Panc1 (cell line): ENCODE results near the gene OPTC. TPM values are rescaled to one million over a fixed set of nuclear protein-coding genes. Genes with fewer than 3 reads are reported as not detected.

ENCODE experiments used
- ATAC-seq: fragments of 200-7000 bp; cut with Tn5 transposase; 2 replicates; pipeline ENCODE4 v1.9.1; 2020; ENCODE audit warnings: mild to moderate bottlenecking, moderate library complexity
- BruUV-seq: library from RNA; stranded (reverse); fragments of 400-500 nt; replicated peaks from 2 replicates; lab custom pipeline; 2021; lab: Mats Ljungman, UMichigan
- CTCF ChIA-PET: fragments of 300-600 bp; sonication (Branson Sonifier 250); formaldehyde crosslinking; loops from one replicate; lab custom pipeline; 2022; ENCODE audit warnings: antibody characterized with exemption; lab: Charles Lee
- POLR2A ChIA-PET: fragments of 300-600 bp; sonication (Branson Sonifier 250); formaldehyde crosslinking; loops from one replicate; lab custom pipeline; 2022; ENCODE audit warnings: antibody characterized with exemption; lab: Charles Lee
- DNase-seq: peaks from one replicate; pipeline ENCODE4 v3.0.0-alpha.2; 2010; ENCODE audit warnings: low read depth, low spot score
- H3K27ac ChIP-seq: 2 replicates; pipeline ENCODE4 v1.5.1; 2011; ENCODE audit warnings: mild to moderate bottlenecking, low read length, inconsistent platforms
- H3K27me3 ChIP-seq: fragments of 200-500 bp; sonication (Bioruptor generic); 2 replicates; pipeline ENCODE4 v1.6.0; 2014; ENCODE audit warnings: low read length, inconsistent platforms; ENCODE audit not compliant: control insufficient read depth, insufficient read depth
- H3K36me3 ChIP-seq: fragments of 200-500 bp; sonication (Bioruptor generic); 2 replicates; pipeline ENCODE4 v1.5.1; 2014; ENCODE audit warnings: inconsistent platforms, mild to moderate bottlenecking, low read length, moderate library complexity; ENCODE audit not compliant: control insufficient read depth, insufficient read depth
- H3K4me1 ChIP-seq: 2 replicates; pipeline ENCODE4 v1.5.1; 2011; ENCODE audit warnings: inconsistent platforms, mild to moderate bottlenecking, low read length, moderate library complexity; ENCODE audit not compliant: control insufficient read depth, insufficient read depth
- H3K4me3 ChIP-seq, 2 experiments: 2 replicates each; pipeline ENCODE4 v1.5.1; 2011 to 2012; ENCODE audit warnings: low read depth in 2 of 2, low read length in 2 of 2, mild to moderate bottlenecking in 2 of 2, inconsistent platforms in 1 of 2, moderate library complexity in 1 of 2
- H3K9me3 ChIP-seq: fragments of 200-500 bp; sonication (Bioruptor generic); 2 replicates; pipeline ENCODE4 v1.5.1; 2014; ENCODE audit warnings: low read depth, mild to moderate bottlenecking, inconsistent platforms, low read length, moderate library complexity; ENCODE audit not compliant: control insufficient read depth, insufficient read depth
- POLR2AphosphoS5 ChIP-seq: IDR thresholded peaks from 2 replicates; pipeline ENCODE4 v1.6.1; 2012; ENCODE audit warnings: mild to moderate bottlenecking, low read depth, low read length, moderate library complexity
- SIN3A ChIP-seq: IDR thresholded peaks from 2 replicates; pipeline ENCODE4 v1.6.1; 2012; ENCODE audit warnings: low read depth, mild to moderate bottlenecking, low read length, moderate library complexity, borderline replicate concordance; ENCODE audit not compliant: insufficient read depth
- TCF7L2 ChIP-seq: IDR thresholded peaks from 2 replicates; pipeline ENCODE4 v1.6.1; 2011; ENCODE audit warnings: mild to moderate bottlenecking, low read depth, low read length, inconsistent platforms
- in situ Hi-C: cut with HindIII; loops from 2 replicates; pipeline ENCODE4 v1.10.0; 2016; ENCODE audit warnings: low sequenced_read_pairs, low pct_unique_long_range_greater_than_20kb
- intact Hi-C: fragments of 100-400 bp; cut with micrococcal nuclease; formaldehyde crosslinking; loops from one replicate; pipeline ENCODE4 v1.10.0; 2022; ENCODE audit not compliant: unreplicated experiment
- total RNA-seq: library from RNA; stranded (reverse); gene quantifications from one replicate; pipeline ENCODE4 v1.2.1, GENCODE V29; 2021; ENCODE audit not compliant: unreplicated experiment
- TF ChIP-seq, protein P1 (sequence below): fragments of 450-650 bp; IDR thresholded peaks from 2 replicates; pipeline ENCODE4 v1.5.1; 2017; ENCODE audit warnings: mild to moderate bottlenecking
- TF ChIP-seq, protein P2 (sequence below), 2 experiments: IDR thresholded peaks; 2 replicates each; pipeline ENCODE4 v1.6.1; 2011 to 2012; ENCODE audit warnings: low read depth in 2 of 2, control low read depth in 1 of 2, low read length in 1 of 2, mild to moderate bottlenecking in 1 of 2, moderate library complexity in 1 of 2; ENCODE audit not compliant: insufficient read depth in 1 of 2

Gene OPTC
- total RNA-seq, 1 experiment from 2014 or later: not detected

DNA sequence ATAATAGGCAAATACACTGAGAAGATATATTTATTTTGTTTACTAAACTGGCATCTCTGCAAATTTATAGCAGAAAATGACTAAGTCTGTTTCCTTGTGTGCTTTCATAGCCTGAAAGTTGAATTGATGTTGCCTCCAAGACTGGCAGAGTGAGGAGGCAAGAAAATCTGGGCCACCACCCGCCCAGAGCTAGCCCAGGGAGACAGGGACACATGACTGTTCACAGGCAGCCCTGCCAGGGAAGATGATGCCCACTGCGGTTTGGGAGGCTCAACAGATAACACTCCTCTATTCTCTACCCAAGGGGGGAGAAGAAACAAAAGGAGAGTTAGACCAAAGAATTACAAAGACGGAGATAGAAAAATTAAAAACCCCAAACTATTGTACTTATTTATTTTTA, 37.1 kb downstream of the OPTC start:
- Histone ChIP-seq H3K27me3 (no peaks in the 10 kb centered on the region), H3K4me3 (no peak overlapping the region), H3K27ac (no peak overlapping the region), H3K36me3 (no peaks in the 10 kb centered on the region), H3K4me1 (no peaks in the 10 kb centered on the region), H3K9me3 (no peaks in the 10 kb centered on the region)
- intact Hi-C loops: no loop called here
- ChIA-PET CTCF (no interaction called here), POLR2A (no interaction called here)
- no peak for DNase-seq
- ATAC-seq: no peak
- in situ Hi-C loops: no loop called here
- no TSS peak for BruUV-seq
- TF ChIP-seq, protein P1, sequence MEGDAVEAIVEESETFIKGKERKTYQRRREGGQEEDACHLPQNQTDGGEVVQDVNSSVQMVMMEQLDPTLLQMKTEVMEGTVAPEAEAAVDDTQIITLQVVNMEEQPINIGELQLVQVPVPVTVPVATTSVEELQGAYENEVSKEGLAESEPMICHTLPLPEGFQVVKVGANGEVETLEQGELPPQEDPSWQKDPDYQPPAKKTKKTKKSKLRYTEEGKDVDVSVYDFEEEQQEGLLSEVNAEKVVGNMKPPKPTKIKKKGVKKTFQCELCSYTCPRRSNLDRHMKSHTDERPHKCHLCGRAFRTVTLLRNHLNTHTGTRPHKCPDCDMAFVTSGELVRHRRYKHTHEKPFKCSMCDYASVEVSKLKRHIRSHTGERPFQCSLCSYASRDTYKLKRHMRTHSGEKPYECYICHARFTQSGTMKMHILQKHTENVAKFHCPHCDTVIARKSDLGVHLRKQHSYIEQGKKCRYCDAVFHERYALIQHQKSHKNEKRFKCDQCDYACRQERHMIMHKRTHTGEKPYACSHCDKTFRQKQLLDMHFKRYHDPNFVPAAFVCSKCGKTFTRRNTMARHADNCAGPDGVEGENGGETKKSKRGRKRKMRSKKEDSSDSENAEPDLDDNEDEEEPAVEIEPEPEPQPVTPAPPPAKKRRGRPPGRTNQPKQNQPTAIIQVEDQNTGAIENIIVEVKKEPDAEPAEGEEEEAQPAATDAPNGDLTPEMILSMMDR: no peak
- TF ChIP-seq POLR2AphosphoS5 (no peak), TCF7L2 (no peak), SIN3A (no peak)
- TF ChIP-seq, protein P2, sequence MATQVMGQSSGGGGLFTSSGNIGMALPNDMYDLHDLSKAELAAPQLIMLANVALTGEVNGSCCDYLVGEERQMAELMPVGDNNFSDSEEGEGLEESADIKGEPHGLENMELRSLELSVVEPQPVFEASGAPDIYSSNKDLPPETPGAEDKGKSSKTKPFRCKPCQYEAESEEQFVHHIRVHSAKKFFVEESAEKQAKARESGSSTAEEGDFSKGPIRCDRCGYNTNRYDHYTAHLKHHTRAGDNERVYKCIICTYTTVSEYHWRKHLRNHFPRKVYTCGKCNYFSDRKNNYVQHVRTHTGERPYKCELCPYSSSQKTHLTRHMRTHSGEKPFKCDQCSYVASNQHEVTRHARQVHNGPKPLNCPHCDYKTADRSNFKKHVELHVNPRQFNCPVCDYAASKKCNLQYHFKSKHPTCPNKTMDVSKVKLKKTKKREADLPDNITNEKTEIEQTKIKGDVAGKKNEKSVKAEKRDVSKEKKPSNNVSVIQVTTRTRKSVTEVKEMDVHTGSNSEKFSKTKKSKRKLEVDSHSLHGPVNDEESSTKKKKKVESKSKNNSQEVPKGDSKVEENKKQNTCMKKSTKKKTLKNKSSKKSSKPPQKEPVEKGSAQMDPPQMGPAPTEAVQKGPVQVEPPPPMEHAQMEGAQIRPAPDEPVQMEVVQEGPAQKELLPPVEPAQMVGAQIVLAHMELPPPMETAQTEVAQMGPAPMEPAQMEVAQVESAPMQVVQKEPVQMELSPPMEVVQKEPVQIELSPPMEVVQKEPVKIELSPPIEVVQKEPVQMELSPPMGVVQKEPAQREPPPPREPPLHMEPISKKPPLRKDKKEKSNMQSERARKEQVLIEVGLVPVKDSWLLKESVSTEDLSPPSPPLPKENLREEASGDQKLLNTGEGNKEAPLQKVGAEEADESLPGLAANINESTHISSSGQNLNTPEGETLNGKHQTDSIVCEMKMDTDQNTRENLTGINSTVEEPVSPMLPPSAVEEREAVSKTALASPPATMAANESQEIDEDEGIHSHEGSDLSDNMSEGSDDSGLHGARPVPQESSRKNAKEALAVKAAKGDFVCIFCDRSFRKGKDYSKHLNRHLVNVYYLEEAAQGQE (IDR thresholded peaks at IDR 0.05; ENCODE audit: insufficient read depth in 1 of 2, low read depth in 2 of 2, low read length in 1 of 2): no peak

DNA sequence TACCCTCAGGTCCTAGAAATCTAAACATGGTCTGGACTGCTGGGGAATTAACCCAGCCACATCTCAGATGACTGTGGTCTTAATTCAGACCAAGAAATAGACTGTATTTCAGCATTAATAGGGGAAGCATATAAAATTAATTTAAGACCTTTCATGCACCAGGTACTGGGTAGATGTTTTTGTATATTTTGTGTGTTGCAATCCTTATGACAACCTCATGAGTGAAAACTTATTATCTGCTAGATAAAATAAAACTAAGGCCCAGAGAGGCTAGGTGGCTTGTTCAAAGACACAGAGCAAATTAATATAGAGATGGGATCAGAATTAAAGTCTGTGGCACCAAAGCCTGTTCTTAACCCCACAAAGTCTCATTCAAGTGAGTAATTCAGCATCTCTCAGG, 40.1 kb downstream of the OPTC start:
- intact Hi-C loops (no loop called here), in situ Hi-C loops (no loop called here)
- TF ChIP-seq, protein P2 (IDR thresholded peaks at IDR 0.05; ENCODE audit: insufficient read depth in 1 of 2, low read depth in 2 of 2, low read length in 1 of 2): no peak
- TF ChIP-seq SIN3A: no peak
- ChIA-PET POLR2A (no interaction called here), CTCF (no interaction called here)
- Histone ChIP-seq H3K36me3 (no peaks in the 10 kb centered on the region), H3K27ac (no peak overlapping the region), H3K27me3 (no peaks in the 10 kb centered on the region), H3K9me3 (no peaks in the 10 kb centered on the region), H3K4me1 (no peaks in the 10 kb centered on the region; the same call in 1 of the 2 replicates), H3K4me3 (no peak overlapping the region)
- ATAC-seq (no peak), DNase-seq (no peak)
- BruUV-seq: no TSS peak
